ENCODE results near the gene INSYN2B.

The INSYN2B gene

GRCh38 chr5:169889572-169889971 is 90.7 kb downstream of the INSYN2B start:
- DNase-seq (ENCODE audit: low read depth), result no peak

GRCh38 chr5:169886677-169887076 is 93.6 kb downstream of the INSYN2B start:
- no peak for DNase-seq (ENCODE audit: low read depth)

GRCh38 chr5:169886033-169886432 is 94.3 kb downstream of the INSYN2B start:
- no peak for DNase-seq (ENCODE audit: low read depth)

DNA sequence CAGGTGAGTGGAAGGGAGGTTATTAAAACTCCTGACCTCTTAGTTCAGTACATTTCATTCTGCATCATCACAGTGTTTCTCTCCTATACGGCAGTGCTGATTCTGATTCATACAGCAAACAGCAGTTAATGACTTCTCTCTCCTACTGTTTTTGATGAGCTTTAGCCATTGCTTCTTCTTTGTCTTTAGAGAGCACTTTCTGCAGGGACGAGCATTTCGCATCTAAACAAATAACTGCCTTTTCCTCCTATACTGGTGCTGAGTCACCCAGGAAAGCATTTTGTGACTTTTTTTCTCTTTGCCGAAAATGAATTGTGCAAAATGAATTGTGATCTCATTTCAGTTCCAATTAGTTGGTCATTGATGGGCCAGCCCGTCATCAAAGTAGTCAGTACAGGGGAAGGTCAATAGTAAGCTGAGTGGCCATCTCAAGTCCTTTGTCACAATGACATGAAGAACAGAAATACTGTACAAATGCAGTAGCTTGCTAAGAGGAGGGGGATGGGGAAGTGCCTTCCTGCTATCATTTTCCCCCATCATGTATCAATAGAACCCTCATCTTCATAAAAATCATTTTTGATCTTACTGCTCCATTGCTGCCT is 98.5 kb downstream of the INSYN2B start:
- DNase-seq (ENCODE audit: low read depth), result no peak

DNA sequence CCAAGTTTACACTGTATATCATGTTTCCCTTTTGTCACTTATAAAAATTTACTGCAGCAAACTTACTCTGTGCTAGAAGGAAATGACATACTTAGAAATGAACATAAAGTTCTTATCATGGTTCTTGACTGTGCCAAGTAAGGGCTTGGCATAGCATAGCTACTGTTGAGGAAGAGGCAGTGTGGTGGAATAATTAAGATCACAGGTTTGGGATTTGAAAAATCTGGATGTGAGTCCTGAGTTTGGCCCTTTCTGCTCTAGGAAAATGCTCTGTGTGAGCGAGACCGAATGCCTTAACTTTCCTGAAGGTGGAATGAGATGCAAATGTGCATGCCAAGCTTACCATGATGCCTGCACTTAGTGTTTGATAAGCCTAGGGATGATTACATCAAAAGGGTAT is 99.5 kb downstream of the INSYN2B start:
- DNase-seq (ENCODE audit: low read depth), result no peak

DNA sequence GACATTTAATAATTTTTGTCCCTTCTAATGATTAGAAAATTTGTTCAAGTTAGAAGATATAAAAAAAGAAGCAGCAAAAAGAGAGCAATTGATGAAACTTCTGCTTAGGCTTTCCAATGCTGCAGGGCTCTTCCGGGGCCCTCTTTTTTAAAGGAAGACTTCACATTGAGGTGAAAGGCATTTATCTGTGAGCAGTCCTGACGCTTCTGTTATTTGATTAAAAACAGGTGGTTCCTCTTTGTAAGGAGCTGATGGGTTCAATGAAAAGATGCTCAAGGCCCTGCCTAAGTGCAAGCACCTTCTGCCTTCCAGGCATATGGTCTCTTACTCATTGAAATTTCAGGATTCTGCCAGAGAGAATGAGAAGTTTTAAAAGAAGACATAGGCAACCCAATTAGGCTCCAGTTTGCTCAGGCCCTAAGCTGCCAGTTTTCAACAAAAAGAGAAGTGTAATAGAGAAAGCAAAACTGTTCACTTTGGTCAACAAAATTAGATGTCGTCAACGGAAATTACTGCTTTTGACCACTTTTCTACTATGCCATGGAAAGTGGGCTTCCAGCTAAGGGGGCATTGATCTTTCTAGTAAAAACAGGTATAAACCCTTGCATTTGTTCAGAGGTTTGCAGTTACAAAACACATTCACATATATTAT is 100.2 kb downstream of the INSYN2B start:
- DNase-seq (ENCODE audit: low read depth), result no peak

GRCh38 chr5:169876386-169876785 is 103.9 kb downstream of the INSYN2B start:
- DNase-seq (ENCODE audit: low read depth), result no peak

DNA sequence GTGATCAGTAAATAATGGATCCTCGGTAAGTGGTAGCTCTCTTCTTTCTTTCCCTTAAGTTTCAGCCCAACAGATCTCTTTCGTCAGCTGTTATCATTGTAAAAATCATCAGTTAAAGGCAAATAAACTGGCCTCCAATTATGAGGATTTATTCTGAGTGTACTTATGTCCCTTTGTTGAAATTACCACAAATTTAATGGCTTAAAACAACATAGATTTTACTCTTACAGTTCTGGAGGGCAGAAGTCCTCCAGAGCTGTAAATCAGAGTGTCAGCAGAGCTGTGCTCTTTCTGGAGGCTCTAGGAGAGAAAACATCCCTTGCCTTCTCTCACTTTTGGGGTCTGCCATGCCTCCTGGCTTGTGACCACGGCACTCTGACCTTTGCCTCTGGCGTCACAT is 104.6 kb downstream of the INSYN2B start:
- DNase-seq (ENCODE audit: low read depth), result no peak

DNA sequence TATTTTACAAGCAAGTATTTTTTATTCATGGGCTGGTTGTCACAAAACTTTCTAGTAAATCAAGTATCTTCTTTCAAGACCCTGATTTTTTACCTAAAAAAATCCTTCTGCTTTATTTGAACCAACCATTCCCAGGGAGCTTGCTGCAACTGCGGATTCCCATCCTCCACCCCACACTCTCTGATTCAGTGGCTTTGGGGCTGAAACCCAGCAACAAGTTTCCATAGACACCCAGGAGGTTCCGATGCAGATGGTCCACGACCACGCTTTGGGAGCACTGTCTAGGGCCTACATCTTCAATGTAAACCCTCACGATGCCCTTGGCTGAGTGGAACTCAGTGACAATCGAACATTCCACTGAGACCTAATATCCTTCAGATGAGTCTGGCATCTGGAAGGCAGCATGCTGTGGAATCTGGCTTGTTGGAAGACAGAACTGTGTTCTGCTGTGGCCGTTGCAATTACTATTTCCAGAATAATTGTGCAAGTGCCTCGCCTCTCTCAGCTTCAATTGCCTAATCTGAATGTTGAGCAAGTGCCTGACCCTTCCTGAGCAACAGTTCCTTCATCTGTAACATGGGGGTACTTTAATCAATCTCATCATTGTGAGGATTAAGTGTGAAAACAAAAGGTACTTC is 105.1 kb downstream of the INSYN2B start:
- DNase-seq (ENCODE audit: low read depth), result no peak

- DNase-seq (ENCODE audit: low read depth), result no peak
These were observed 105.7 kb downstream of the INSYN2B start for GRCh38 chr5:169874621-169875020.

DNA sequence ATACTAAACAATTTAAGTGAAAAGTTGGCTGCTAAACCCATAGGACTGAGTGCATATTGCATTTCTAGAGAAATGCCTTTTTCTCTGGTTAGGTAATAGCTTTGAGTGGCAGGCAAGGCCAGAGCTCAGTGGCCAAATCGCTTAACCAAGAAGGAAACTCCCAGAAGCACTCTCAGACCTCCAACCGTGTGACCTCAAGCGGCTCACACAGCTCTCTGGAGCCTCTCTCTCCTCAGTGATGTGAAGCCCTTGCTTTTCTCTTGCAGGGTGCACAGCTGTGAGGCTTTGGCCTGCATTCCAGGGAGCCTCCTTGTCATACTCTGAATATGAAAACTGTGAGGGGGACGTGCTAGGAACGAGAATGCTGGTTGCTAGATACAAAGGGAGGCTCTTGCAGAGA is 106.7 kb downstream of the INSYN2B start:
- DNase-seq (ENCODE audit: low read depth), result no peak

DNA sequence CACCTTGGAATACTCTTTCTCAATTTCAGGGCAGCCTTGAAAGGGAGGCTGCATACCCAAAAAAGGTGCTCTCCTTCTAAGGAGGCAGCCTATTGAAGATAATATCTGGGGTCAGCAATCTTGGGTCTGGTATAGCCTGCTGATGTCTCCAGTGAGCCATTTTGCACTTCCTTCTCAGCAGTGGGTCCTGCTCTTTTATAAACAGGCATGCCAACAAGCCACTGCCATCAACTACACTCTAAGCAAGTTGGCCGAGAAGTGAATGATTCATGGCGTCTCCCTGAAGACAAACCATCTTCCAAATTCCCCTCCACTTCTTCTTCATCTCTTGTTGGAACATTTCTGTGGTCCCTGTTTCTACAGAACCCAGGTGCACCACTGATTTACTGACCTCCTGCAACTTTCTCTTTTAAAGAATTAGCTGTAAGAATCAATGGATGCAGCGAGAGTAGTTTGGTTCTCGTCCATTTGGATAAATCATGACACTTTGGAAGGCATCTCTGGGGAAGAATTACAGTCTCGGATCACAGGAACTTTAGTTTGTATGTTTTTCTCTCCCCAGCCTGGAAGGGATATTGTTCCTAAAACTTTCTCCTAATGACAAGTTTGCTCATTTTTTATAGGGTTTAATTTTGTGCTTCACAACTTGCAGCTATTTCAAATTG is 108.3 kb downstream of the INSYN2B start:
- no peak for DNase-seq (ENCODE audit: low read depth)

GRCh38 chr5:169870211-169870610 is 110.1 kb downstream of the INSYN2B start:
- no peak for DNase-seq (ENCODE audit: low read depth)

GRCh38 chr5:169869066-169869465 is 111.2 kb downstream of the INSYN2B start:
- DNase-seq (ENCODE audit: low read depth), result no peak

DNA sequence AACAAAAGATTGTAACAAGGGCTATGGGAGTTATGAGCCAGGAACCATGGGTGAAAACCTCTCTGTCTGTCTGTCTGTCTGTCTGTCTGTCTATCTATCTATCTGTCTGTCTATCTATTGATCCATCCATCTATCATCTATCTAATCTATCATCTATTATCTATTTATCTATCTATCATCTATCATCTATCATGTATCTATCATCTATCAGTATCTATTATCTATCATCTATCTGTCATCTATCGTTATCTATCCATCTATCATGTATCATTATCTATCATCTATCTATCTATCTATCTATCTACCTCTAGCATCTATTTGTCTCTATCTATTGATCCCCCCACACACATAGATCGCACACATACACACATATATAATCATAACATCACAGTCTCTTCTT is 112.9 kb downstream of the INSYN2B start:
- no peak for DNase-seq (ENCODE audit: low read depth)

GRCh38 chr5:169864483-169864882 is 115.8 kb downstream of the INSYN2B start:
- no peak for DNase-seq (ENCODE audit: low read depth)

- DNase-seq (ENCODE audit: low read depth), result no peak
These were observed 117.9 kb downstream of the INSYN2B start for GRCh38 chr5:169862391-169862811.

- no peak for DNase-seq (ENCODE audit: low read depth)
These were observed 118.4 kb downstream of the INSYN2B start for GRCh38 chr5:169861934-169862333.

DNA sequence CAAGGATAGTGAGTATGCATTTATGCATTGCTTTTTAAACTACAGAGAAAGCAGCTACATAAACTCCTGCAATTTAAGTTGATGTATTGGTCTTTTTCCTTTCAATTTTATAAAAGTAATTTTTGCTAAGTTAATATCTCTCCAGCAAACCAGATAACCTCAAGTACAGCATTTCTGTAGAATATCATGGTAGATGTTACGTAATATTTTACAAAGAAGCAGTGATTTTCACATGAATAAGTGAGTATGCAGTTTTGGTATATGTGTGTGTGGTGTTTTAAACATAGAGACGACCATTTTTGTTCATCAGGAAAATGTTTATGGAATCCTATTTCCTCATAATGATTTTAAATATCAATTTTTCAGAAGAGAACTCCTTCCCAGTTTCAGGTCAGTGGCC is 118.9 kb downstream of the INSYN2B start:
- no peak for DNase-seq (ENCODE audit: low read depth)

- DNase-seq (ENCODE audit: low read depth), result no peak
These were observed 119.7 kb downstream of the INSYN2B start for GRCh38 chr5:169860585-169860984.

DNA sequence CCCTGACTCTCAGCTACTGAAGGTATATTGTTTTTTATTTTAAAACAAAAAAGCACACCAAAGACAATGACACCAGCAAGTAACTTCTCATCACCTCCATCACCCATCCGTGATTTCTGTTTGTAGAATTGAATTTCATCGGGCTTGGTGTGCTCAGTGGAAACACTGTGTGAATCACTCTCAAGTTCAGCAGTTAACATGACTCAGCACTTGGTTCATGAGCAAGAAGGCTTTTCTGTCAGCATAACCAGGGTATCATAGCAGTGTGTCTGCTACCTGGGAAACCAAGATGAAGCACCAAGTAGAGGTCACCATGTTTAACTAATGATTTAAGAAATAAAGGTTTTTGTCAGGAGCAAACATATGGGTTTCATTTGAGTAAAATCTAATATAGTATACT is 123.7 kb downstream of the INSYN2B start:
- DNase-seq (ENCODE audit: low read depth), result no peak

DNA sequence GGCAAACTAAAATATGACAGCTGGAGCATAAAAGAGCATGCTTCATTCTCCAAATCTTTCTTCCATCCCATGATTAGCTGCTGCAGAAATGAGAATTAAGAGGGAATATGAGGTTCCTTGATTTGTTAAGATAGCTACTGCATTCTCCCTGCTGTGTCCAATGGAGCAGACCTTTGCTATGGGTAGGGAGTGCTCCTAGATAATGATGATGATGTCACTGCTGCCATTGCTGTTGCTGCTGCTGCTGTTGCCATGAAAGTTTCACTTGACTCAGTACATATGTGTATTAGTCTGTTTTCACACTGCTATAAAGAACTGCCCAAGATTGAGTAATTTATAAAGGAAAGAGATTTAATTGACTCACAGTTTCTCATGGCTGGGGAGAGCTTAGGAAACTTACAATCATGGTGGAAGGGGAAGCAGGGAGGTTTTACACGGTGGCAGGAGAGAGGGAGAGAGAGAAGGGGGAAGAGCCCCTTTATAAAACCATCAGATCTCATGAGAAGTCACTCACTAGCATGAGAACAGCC is 128.9 kb downstream of the INSYN2B start:
- no peak for DNase-seq (ENCODE audit: low read depth)

GRCh38 chr5:169850409-169850808 is 129.9 kb downstream of the INSYN2B start:
- no peak for DNase-seq (ENCODE audit: low read depth)
